Breast epithelium (tissue), 4 donors: Measurements from ENCODE around the gene RNF31. TPM values are rescaled to one million over a fixed set of nuclear protein-coding genes. Genes with fewer than 3 reads are reported as not detected.

ENCODE experiments used
- DNase-seq, 2 donors: peaks; one replicate each; pipeline ENCODE4 v3.0.0-alpha.2; 2019; ENCODE audit warnings: low spot score in 2 of 2
- H3K27ac ChIP-seq, 2 donors: fragments of 200-600 bp; sonication (generic) in 1 of 2; one replicate each; pipeline ENCODE4 v1.5.1; 2016 to 2019; ENCODE audit warnings: mild to moderate bottlenecking in 1 of 2
- H3K27me3 ChIP-seq, 2 donors: fragments of 200-600 bp; sonication (generic) in 1 of 2; one replicate each; pipeline versions ENCODE4 v1.5.1 to v1.6.0; 2017 to 2019; ENCODE audit warnings: control low read depth in 1 of 2, mild to moderate bottlenecking in 1 of 2
- H3K36me3 ChIP-seq: fragments of 200-600 bp; one replicate; pipeline ENCODE4 v1.5.1; 2019
- H3K4me1 ChIP-seq, 2 donors: fragments of 200-600 bp; sonication (generic); one replicate each; pipeline ENCODE4 v1.5.1; 2016 to 2019; ENCODE audit warnings: control low read depth in 1 of 2
- H3K4me3 ChIP-seq, 3 donors: fragments of 200-600 bp; sonication (generic); 1 replicate in 2 of 3; 2 replicates in 1 of 3; pipeline ENCODE4 v1.5.1; 2016 to 2019; ENCODE audit warnings: mild to moderate bottlenecking in 3 of 3, moderate library complexity in 2 of 3
- H3K9me3 ChIP-seq, 2 donors: fragments of 200-600 bp; sonication (generic) in 1 of 2; one replicate each; pipeline ENCODE4 v1.5.1; 2016 to 2019; ENCODE audit warnings: control low read depth in 1 of 2
- POLR2A ChIP-seq: fragments of 450-650 bp; IDR thresholded peaks from one replicate; pipeline ENCODE4 v1.6.1; 2016; ENCODE audit warnings: antibody characterized with exemption, mild to moderate bottlenecking, moderate library complexity
- POLR2AphosphoS5 ChIP-seq, 3 donors: sonication (generic); formaldehyde crosslinking; IDR thresholded peaks; one replicate each; pipeline ENCODE4 v1.6.1; 2017; ENCODE audit warnings: antibody characterized with exemption in 3 of 3
- intact Hi-C: fragments of 100-400 bp; cut with DNase I; formaldehyde crosslinking; loops from one replicate; pipeline ENCODE4 v1.15.1; 2023; ENCODE audit warnings: low total_unique reads
- total RNA-seq, 3 donors: library from RNA; depleted of rRNA; stranded (reverse); fragments of >200 nt; gene quantifications; one replicate each; pipeline ENCODE4 v1.1.0, GENCODE V29; 2016
- TF ChIP-seq, protein P1 (sequence below), 3 donors: fragments of 450-650 bp; IDR thresholded peaks; one replicate each; pipeline ENCODE4 v1.5.1; 2016 to 2017; ENCODE audit warnings: antibody characterized with exemption in 3 of 3, mild to moderate bottlenecking in 3 of 3, moderate library complexity in 3 of 3

RNF31 gene
- total RNA-seq, 3 donors from 2014 or later, result 29.1 to 43.8 (median 41.0) TPM

DNA sequence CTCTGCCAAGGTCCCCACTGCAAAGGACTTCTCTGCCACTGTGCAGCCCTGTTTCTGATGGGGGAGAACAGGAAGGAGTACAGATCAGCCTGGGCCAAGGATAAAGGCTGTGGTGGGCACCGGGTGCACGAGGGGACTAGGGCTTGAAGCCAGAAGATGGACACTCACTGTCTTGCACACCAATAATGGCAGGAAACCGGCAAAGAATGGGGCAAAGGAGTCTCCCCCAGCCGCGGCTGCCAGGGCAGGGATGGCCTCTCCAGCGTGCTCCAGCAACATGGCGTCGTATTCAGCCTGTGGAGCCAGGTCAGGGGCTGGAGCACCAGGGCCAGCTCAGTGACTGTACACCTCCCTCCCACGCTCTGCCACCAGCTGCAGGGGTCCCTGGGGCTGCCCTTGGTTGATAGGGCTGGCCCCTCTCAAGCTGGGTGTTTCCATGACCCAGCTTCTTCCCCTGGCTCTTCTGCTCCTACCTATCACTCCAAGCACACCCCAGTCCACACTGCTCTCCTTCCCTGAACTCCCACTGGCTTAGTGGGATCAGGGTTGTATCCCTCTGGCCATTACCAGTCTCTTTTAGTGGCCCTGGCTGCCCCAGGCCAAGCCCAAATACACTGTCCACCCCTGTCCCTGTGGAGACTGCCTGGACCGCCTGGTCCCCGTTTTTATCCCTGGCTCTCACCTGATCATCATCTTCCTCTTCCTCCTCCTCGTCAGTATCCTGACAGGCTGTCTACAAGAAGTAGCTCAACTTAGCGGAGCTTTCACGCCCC is 35.0 kb downstream of the RNF31 start:
- Histone ChIP-seq H3K27me3 (no peaks in the 10 kb centered on the region), H3K9me3 (no peaks in the 10 kb centered on the region), H3K4me1 (peaks cover 0 to under 1% of the 10 kb centered on the region in 2 donors), H3K4me3 (no peak overlapping the region), H3K36me3 (peaks cover 5% of the 10 kb centered on the region), H3K27ac (peak overlapping the region in 1 of 2 donors; percentile 7)
- TF ChIP-seq POLR2AphosphoS5 (IDR thresholded peaks at IDR 0.05) (no peak), POLR2A (no peak)
- TF ChIP-seq, protein P1, sequence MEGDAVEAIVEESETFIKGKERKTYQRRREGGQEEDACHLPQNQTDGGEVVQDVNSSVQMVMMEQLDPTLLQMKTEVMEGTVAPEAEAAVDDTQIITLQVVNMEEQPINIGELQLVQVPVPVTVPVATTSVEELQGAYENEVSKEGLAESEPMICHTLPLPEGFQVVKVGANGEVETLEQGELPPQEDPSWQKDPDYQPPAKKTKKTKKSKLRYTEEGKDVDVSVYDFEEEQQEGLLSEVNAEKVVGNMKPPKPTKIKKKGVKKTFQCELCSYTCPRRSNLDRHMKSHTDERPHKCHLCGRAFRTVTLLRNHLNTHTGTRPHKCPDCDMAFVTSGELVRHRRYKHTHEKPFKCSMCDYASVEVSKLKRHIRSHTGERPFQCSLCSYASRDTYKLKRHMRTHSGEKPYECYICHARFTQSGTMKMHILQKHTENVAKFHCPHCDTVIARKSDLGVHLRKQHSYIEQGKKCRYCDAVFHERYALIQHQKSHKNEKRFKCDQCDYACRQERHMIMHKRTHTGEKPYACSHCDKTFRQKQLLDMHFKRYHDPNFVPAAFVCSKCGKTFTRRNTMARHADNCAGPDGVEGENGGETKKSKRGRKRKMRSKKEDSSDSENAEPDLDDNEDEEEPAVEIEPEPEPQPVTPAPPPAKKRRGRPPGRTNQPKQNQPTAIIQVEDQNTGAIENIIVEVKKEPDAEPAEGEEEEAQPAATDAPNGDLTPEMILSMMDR (IDR thresholded peaks at IDR 0.05), result no peak
- intact Hi-C loops, result no loop called here
- no peak for DNase-seq

DNA sequence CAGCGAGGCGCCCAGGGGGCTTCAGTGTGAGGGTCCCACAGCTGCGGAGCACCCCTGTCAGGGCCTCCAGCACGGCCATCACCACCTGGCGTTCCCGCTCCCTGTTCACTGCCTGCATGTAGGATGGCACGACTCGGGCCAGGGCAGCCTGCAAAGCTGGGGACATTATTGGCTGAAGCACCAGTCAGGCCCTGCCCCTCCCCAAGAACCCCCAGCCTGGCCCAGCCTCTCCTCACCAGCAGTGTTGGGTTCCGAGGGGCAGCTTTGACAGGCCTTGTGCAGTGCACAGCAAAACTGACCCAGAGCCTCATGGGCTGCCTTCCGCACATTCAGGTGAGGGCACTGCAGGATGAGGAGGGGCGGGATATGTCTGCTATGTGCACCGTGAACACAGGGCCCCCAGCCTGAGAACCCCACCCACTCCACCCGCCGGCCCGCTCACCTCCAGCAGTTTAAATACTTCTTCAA is 35.8 kb downstream of the RNF31 start:
- TF ChIP-seq, protein P1 (IDR thresholded peaks at IDR 0.05), result no peak
- TF ChIP-seq POLR2A (no peak), POLR2AphosphoS5 (IDR thresholded peaks at IDR 0.05) (no peak)
- Histone ChIP-seq H3K27me3 (no peaks in the 10 kb centered on the region), H3K9me3 (no peaks in the 10 kb centered on the region), H3K27ac (no peak overlapping the region), H3K36me3 (peaks cover 5% of the 10 kb centered on the region), H3K4me1 (peaks cover 0 to 8% of the 10 kb centered on the region in 2 donors), H3K4me3 (no peak overlapping the region)
- DNase-seq, result no peak
- intact Hi-C loops, result no loop called here

DNA sequence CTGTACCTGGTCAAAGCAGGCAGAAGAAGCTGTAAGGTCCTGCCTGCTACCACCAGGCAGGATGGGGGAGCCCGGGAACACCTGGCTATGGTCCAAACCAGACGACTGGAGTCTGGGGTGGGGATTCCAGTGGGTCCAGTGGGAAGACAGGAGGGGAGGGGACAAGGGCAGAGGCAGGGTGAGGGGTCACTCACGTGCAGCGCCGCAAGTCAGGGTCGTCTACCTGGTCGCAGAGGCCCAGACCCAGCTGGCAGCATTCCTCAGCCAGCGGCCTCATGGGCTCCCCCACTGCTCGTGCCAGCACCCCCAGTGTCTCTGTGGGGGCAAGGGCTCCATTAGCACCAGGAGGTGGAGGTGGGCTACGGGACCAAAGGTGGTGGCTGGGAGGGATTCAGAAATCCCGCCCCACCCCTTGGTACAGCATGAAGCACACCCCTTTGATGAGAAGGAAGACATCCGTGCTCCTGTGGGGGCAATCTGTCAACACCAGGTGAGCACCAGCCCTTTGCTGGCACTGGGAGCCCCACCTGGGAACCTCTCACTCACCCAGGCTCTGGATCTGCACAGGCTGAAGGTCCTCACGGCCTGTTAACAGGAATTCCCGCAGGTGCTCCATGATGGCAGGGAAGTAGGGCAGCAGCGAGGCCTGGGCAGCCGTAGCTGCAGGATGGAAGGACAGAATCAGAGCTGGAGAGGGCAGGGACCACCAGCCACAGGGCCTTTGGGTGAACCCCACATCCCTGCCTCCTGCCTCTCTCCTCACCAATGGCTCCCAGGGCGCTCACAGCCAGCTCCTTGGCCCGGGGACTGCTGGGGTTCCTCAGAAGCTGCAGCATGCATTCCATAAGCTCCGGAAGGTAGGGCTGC is 37.0 kb downstream of the RNF31 start:
- intact Hi-C loops, result no loop called here
- TF ChIP-seq POLR2AphosphoS5 (IDR thresholded peaks at IDR 0.05), result no peak
- no peak for TF ChIP-seq POLR2A
- TF ChIP-seq, protein P1 (IDR thresholded peaks at IDR 0.05), result no peak
- H3K4me3 ChIP-seq, result no peak overlapping the region
- H3K27ac ChIP-seq, result no peak overlapping the region
- H3K27me3 ChIP-seq, result no peaks in the 10 kb centered on the region
- DNase-seq, result no peak
- H3K36me3 ChIP-seq, result peaks cover 5% of the 10 kb centered on the region
- no peaks in the 10 kb centered on the region for H3K9me3 ChIP-seq
- peaks cover 0 to 8% of the 10 kb centered on the region in 2 donors for H3K4me1 ChIP-seq

DNA sequence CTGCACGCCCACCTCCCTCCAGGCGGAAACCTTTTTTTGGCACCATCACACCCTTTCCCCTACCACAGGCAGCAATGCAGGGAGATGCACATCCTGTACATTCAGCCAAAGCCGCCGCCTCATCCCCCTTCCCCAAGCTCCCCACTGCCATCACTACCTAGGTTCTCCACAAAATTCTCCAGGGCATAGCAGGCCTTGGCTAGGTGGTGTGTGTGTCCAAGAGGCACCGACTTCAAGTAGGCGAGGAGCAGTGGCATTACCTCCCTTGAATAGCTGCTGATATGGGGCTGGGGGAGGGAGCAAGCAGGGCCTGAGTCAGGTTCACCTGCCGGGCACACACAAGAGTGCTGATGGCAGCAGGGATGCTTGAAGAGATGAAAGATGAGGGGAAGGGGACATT is 37.7 kb downstream of the RNF31 start:
- H3K4me3 ChIP-seq, result no peak overlapping the region
- H3K9me3 ChIP-seq, result no peaks in the 10 kb centered on the region
- intact Hi-C loops, result no loop called here
- peaks cover 5% of the 10 kb centered on the region for H3K36me3 ChIP-seq
- no peak overlapping the region for H3K27ac ChIP-seq
- peaks cover 0 to 8% of the 10 kb centered on the region in 2 donors for H3K4me1 ChIP-seq
- TF ChIP-seq POLR2AphosphoS5 (IDR thresholded peaks at IDR 0.05) (no peak), POLR2A (no peak)
- TF ChIP-seq, protein P1 (IDR thresholded peaks at IDR 0.05), result no peak
- H3K27me3 ChIP-seq, result no peaks in the 10 kb centered on the region
- no peak for DNase-seq
